Endothelial cell of umbilical vein (primary cell): ENCODE measurements around the gene PAK5. TPM values are rescaled to one million over a fixed set of nuclear protein-coding genes. Genes with fewer than 3 reads are reported as not detected.

Experiments
- BruUV-seq: library from RNA; stranded (reverse); fragments of 400-500 nt; replicated peaks from 2 replicates; lab custom pipeline; 2021; lab: Mats Ljungman, UMichigan
- CTCF ChIA-PET: fragments of 300-600, 350-600 bp; sonication (Branson Sonifier 250); formaldehyde crosslinking; loops from one replicate; lab custom pipeline; 2021; ENCODE audit warnings: antibody characterized with exemption, inconsistent platforms; lab: Charles Lee
- POLR2A ChIA-PET: fragments of 300-600, 350-600 bp; sonication (Branson Sonifier 250); formaldehyde crosslinking; loops from one replicate; lab custom pipeline; 2021; ENCODE audit warnings: antibody characterized with exemption, inconsistent platforms; lab: Charles Lee
- DNase-seq: peaks from one replicate; pipeline ENCODE4 v3.0.0-alpha.2; 2011; ENCODE audit warnings: low read depth, low spot score
- FAIRE-seq: peaks from 2 replicates; lab custom pipeline; 2011; peaks lifted over from hg19 to GRCh38; lab: Jason Lieb, UNC
- H2AFZ ChIP-seq: 2 replicates; pipeline ENCODE4 v1.6.0; 2012; ENCODE audit warnings: low read depth, low read length, control low read depth, inconsistent platforms
- H3K27ac ChIP-seq: 2 replicates; pipeline ENCODE4 v1.5.1; 2011; ENCODE audit warnings: low read depth, mild to moderate bottlenecking, control low read depth, low read length, moderate library complexity; ENCODE audit not compliant: insufficient read depth
- H3K27me3 ChIP-seq, 2 experiments: 2 replicates each; pipeline versions ENCODE4 v1.6.0 to v1.6.1; 2011; ENCODE audit warnings: low read length in 2 of 2, mixed read lengths in 1 of 2; ENCODE audit not compliant: control insufficient read depth in 2 of 2, insufficient read depth in 2 of 2
- H3K36me3 ChIP-seq, 2 experiments: 2 replicates in 1 of 2; 3 replicates in 1 of 2; pipeline ENCODE4 v1.5.1; 2011; ENCODE audit warnings: low read length in 2 of 2, mild to moderate bottlenecking in 1 of 2, moderate library complexity in 1 of 2; ENCODE audit not compliant: control insufficient read depth in 2 of 2, insufficient read depth in 2 of 2; ENCODE audit errors: extremely low read depth in 1 of 2
- H3K4me1 ChIP-seq: 3 replicates; pipeline ENCODE4 v1.5.1; 2011; ENCODE audit warnings: mild to moderate bottlenecking, low read length; ENCODE audit not compliant: control insufficient read depth, insufficient read depth; ENCODE audit errors: extremely low read depth
- H3K4me2 ChIP-seq: 2 replicates; pipeline ENCODE4 v1.6.1; 2011; ENCODE audit warnings: low read length, control low read depth, mixed read lengths; ENCODE audit not compliant: insufficient read depth
- H3K4me3 ChIP-seq, 3 experiments: fragments of 200-600 bp in 1 of 3; sonication (generic), shearing (Covaris generic) in 1 of 3; replicated peaks in 1 of 3; 2 replicates each; pipeline ENCODE4 v1.5.1; 2011 to 2016; ENCODE audit warnings: control low read depth in 3 of 3, low read length in 3 of 3, mild to moderate bottlenecking in 2 of 3, inconsistent platforms in 1 of 3, low read depth in 1 of 3, moderate library complexity in 1 of 3; ENCODE audit not compliant: insufficient read depth in 1 of 3
- H3K79me2 ChIP-seq: 2 replicates; pipeline ENCODE4 v1.6.0; 2012; ENCODE audit warnings: low read length, inconsistent platforms; ENCODE audit not compliant: control insufficient read depth, insufficient read depth
- H3K9ac ChIP-seq: replicated peaks from 2 replicates; pipeline ENCODE3; 2011; ENCODE audit warnings: low read length, control low read depth; ENCODE audit not compliant: insufficient read depth; ENCODE audit errors: extremely low read depth
- H3K9me1 ChIP-seq: replicated peaks from 3 replicates; pipeline ENCODE4 v1.6.0; 2011; ENCODE audit warnings: mild to moderate bottlenecking, low read length; ENCODE audit not compliant: control insufficient read depth, insufficient read depth; ENCODE audit errors: extremely low read depth
- H3K9me3 ChIP-seq: replicated peaks from 2 replicates; pipeline ENCODE4 v1.5.1; 2012; ENCODE audit warnings: low read length, inconsistent platforms; ENCODE audit not compliant: control insufficient read depth, insufficient read depth
- H4K20me1 ChIP-seq: replicated peaks from 2 replicates; pipeline ENCODE3; 2011; ENCODE audit warnings: mild to moderate bottlenecking, low read length; ENCODE audit not compliant: control insufficient read depth, insufficient read depth; ENCODE audit errors: extremely low read depth
- EZH2 ChIP-seq: IDR thresholded peaks from 2 replicates; pipeline ENCODE4 v1.6.1; 2012; ENCODE audit warnings: borderline replicate concordance, low read depth, mild to moderate bottlenecking, moderate library complexity, low read length, inconsistent platforms; ENCODE audit not compliant: severe bottlenecking
- FOS ChIP-seq: IDR thresholded peaks from 2 replicates; pipeline ENCODE4 v1.6.1; 2011; ENCODE audit warnings: mild to moderate bottlenecking, low read length, moderate library complexity, borderline replicate concordance; ENCODE audit not compliant: insufficient read depth
- GATA2 ChIP-seq: IDR thresholded peaks from 2 replicates; pipeline ENCODE4 v1.7.0; 2011; ENCODE audit warnings: low read depth, mild to moderate bottlenecking, moderate library complexity, mixed read lengths, low read length; ENCODE audit not compliant: insufficient read length, insufficient read depth
- MYC ChIP-seq: IDR thresholded peaks from one replicate; pipeline ENCODE4 v1.6.1; 2011; ENCODE audit warnings: mild to moderate bottlenecking, low read depth, low read length
- POLR2A ChIP-seq: IDR thresholded peaks from 2 replicates; pipeline ENCODE4 v1.6.1; 2012; ENCODE audit warnings: low read depth, mild to moderate bottlenecking, control low read depth, low read length
- POLR2AphosphoS5 ChIP-seq: IDR thresholded peaks from 2 replicates; pipeline ENCODE4 v1.6.1; 2012; ENCODE audit warnings: low read depth, mild to moderate bottlenecking, control low read depth, low read length, moderate library complexity; ENCODE audit not compliant: insufficient read depth
- dilution Hi-C: fragments of 300-500 bp; cut with MboI; formaldehyde crosslinking; loops from one replicate; pipeline ENCODE4 v1.15.0; 2019; ENCODE audit warnings: low sequenced_read_pairs; ENCODE audit not compliant: extremely low pct_ligation_motif_present
- intact Hi-C: fragments of 100-400 bp; cut with micrococcal nuclease; formaldehyde crosslinking; loops from one replicate; pipeline ENCODE4 v1.10.0; 2022
- polyA plus RNA-seq, 4 experiments: library from polyadenylated mRNA; depleted of rRNA in 3 of 4; stranded (reverse) in 3 of 4; unstranded in 1 of 4; fragments of >200 nt; gene quantifications; 2 replicates each; pipeline versions ENCODE4 v1.2.1 to v1.2.3, GENCODE V29; 2011 to 2012; ENCODE audit warnings: missing spikeins in 1 of 4
- total RNA-seq: library from RNA; stranded (reverse); gene quantifications from 2 replicates; pipeline ENCODE4 v1.2.3, GENCODE V29; 2021
- TF ChIP-seq, protein P1 (sequence below), 2 donors: IDR thresholded peaks; 1 replicate in 1 of 2; 2 replicates in 1 of 2; pipeline ENCODE4 v1.5.1; 2011; ENCODE audit warnings: low read length in 2 of 2, mild to moderate bottlenecking in 2 of 2, moderate library complexity in 2 of 2, control low read depth in 1 of 2, inconsistent platforms in 1 of 2, low read depth in 1 of 2; ENCODE audit not compliant: insufficient read depth in 1 of 2; ENCODE audit errors: extremely low read depth in 1 of 2

Gene PAK5
- total and polyA plus RNA-seq, 2 donors (not counting 3 experiments of a cell fraction or from before 2014, with no cell fraction given): not detected

DNA sequence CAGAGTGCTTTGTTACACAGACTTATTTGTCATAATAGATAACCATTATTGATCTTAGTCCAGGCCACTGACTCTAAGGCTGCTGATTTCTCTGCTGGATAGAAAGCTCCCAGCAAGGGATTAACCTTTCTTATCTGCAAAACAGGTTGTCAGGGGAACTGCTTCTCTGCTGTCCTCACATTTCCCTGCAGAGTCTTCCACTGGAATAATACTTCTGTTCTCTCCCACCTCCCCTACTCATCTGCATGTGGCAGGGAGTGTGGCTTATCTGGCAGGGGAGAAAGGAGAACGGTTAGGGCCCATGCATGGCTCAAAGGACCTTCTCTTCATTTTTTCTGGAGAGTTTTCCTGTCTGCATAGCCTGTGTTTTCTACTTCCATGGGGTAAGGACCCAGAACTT lies 238.3 kb downstream of the PAK5 start:
- TF ChIP-seq POLR2AphosphoS5: no peak
- TF ChIP-seq EZH2: no peak
- TF ChIP-seq, protein P1, sequence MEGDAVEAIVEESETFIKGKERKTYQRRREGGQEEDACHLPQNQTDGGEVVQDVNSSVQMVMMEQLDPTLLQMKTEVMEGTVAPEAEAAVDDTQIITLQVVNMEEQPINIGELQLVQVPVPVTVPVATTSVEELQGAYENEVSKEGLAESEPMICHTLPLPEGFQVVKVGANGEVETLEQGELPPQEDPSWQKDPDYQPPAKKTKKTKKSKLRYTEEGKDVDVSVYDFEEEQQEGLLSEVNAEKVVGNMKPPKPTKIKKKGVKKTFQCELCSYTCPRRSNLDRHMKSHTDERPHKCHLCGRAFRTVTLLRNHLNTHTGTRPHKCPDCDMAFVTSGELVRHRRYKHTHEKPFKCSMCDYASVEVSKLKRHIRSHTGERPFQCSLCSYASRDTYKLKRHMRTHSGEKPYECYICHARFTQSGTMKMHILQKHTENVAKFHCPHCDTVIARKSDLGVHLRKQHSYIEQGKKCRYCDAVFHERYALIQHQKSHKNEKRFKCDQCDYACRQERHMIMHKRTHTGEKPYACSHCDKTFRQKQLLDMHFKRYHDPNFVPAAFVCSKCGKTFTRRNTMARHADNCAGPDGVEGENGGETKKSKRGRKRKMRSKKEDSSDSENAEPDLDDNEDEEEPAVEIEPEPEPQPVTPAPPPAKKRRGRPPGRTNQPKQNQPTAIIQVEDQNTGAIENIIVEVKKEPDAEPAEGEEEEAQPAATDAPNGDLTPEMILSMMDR (IDR thresholded peaks at IDR 0.05; ENCODE audit: extremely low read depth in 1 of 2, insufficient read depth in 1 of 2, low read depth in 1 of 2, low read length in 2 of 2): no peak
- no peak for TF ChIP-seq GATA2
- TF ChIP-seq POLR2A: no peak
- no peak for TF ChIP-seq MYC
- TF ChIP-seq FOS: no peak
- H3K9me3 ChIP-seq: no peaks in the 10 kb centered on the region
- no peaks in the 10 kb centered on the region for H3K9me1 ChIP-seq
- BruUV-seq: no TSS peak
- no peaks in the 10 kb centered on the region for H3K36me3 ChIP-seq
- H3K4me3 ChIP-seq: no peak overlapping the region
- H2AFZ ChIP-seq: no peak overlapping the region
- ChIA-PET CTCF (interaction anchor here (2.9 kb wide), 1 partner anchor 192 kb away, joined by 9 read pairs; no protein-coding TSS in a partner anchor), POLR2A (no interaction called here)
- H3K4me2 ChIP-seq: no peak overlapping the region
- intact Hi-C loops (no loop called here), dilution Hi-C loops (no loop called here)
- no peak overlapping the region for H3K9ac ChIP-seq
- no peaks in the 10 kb centered on the region for H4K20me1 ChIP-seq
- DNase-seq: no peak
- no peaks in the 10 kb centered on the region for H3K4me1 ChIP-seq
- H3K27ac ChIP-seq: no peak overlapping the region
- FAIRE-seq: no peak
- no peaks in the 10 kb centered on the region for H3K27me3 ChIP-seq
- H3K79me2 ChIP-seq: no peaks in the 10 kb centered on the region
